Activated CD8-positive, alpha-beta T cell treated with anti-CD3 and anti-CD28 coated beads, Interleukin-2, amount 10 ng/mL, durations not matched to agents 7 days and 5 days (primary cell): Measurements from ENCODE around the gene PADI3. TPM values are rescaled to one million over a fixed set of nuclear protein-coding genes. Genes with fewer than 3 reads are reported as not detected.
"Not testable (repeated sequence)": the region's sequence is repeated elsewhere in the genome, so short reads cannot be mapped to it uniquely, and the experiment has no call there.

ENCODE experiments used
- ATAC-seq: fragments of 150-1000 bp; cut with Tn5 transposase; one replicate; pipeline ENCODE4 v1.10.0; 2021; ENCODE audit warnings: moderate library complexity
- CTCF ChIA-PET: fragments of 350-600 bp; sonication (Branson Sonifier 250); formaldehyde crosslinking; loops from one replicate; lab custom pipeline; 2021; ENCODE audit warnings: antibody characterized with exemption; lab: Charles Lee
- POLR2A ChIA-PET: fragments of 350-600 bp; sonication (Branson Sonifier 250); formaldehyde crosslinking; loops from one replicate; lab custom pipeline; 2021; ENCODE audit warnings: antibody characterized with exemption; lab: Charles Lee
- DNase-seq: peaks from one replicate; pipeline ENCODE4 v3.0.0-alpha.2; 2020
- H3K27ac Mint-ChIP-seq: one replicate; pipeline ENCODE4 v1.8.0; 2021; ENCODE audit warnings: mild to moderate bottlenecking, mixed read lengths
- H3K27me3 Mint-ChIP-seq: one replicate; pipeline ENCODE4 v1.8.0; 2021; ENCODE audit warnings: low read depth, mixed read lengths
- H3K36me3 Mint-ChIP-seq: one replicate; pipeline ENCODE4 v1.8.0; 2021; ENCODE audit warnings: low read depth, mixed read lengths
- H3K4me1 Mint-ChIP-seq: one replicate; pipeline ENCODE4 v1.8.0; 2021; ENCODE audit warnings: low read depth, mixed read lengths
- H3K4me3 Mint-ChIP-seq: one replicate; pipeline ENCODE4 v1.8.0; 2021; ENCODE audit warnings: mild to moderate bottlenecking, mixed read lengths
- H3K9me3 Mint-ChIP-seq: one replicate; pipeline ENCODE4 v1.8.0; 2022; ENCODE audit warnings: mixed read lengths; ENCODE audit not compliant: insufficient read depth
- total RNA-seq, 2 experiments: library from RNA; stranded (reverse); gene quantifications; one replicate each; pipeline ENCODE4 v1.2.3, GENCODE V29; 2021

PADI3 gene
- total RNA-seq, 2 experiments from 2014 or later, result not detected

DNA sequence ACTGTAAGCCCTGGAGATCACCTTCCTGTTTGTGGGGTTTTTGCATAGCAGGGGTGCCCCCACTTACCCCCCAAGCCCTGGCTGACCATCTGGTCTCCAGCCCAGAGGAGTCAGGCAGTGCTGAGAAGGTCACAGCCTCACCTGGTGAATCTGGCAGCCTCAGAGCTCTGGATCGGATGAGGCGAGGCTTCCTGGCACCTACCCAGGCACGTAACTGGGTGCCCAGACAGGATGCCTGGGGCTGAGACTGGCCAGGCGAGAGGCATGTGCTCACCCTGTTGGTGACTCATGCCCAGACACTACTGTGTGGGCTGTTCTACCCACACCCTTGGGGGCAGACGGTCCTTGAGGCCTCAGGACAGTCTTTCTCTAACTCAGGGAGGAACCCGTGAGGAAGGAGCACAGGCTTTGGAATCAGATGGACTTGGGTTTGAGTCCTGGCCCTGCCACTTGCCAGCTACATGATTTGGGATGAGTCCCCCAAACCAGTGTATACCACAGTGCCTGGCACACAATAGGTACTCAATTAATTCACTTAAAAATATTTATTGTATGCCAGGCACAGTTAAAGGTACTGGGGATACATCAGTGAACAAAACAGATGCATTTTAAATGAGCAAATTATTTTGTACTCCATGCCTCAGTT, 15.1 kb upstream of the PADI3 start:
- H3K27ac Mint-ChIP-seq, result no peak overlapping the region
- H3K4me3 Mint-ChIP-seq, result no peak overlapping the region
- H3K9me3 Mint-ChIP-seq, result no peaks in the 10 kb centered on the region
- ChIA-PET POLR2A (no interaction called here), CTCF (interaction anchor here (7.6 kb wide), 1 partner anchor 110 kb away, joined by 80 read pairs; no protein-coding TSS in a partner anchor)
- H3K27me3 Mint-ChIP-seq, result peaks cover 5% of the 10 kb centered on the region
- H3K4me1 Mint-ChIP-seq, result peaks cover 3% of the 10 kb centered on the region
- H3K36me3 Mint-ChIP-seq, result no peaks in the 10 kb centered on the region
- ATAC-seq (peak; percentile 16), DNase-seq (no peak)

DNA sequence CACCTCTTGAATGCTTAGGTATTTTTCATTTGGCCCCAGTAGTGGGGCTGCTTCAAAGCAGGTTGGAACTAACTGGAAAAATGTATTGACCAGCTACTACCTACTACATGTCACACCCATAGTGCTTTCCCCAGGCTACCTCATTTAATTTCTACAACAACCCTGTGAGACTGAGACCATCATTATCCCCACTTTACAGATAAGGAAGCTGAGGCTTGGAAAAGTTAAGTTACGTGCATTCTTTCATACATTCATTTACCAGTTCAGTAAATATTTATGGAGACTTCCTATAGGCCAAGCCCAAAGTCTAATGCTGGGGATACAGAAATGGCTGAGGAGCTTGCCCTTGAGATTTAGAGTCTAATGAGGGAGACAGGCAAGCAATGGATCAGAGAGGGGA, 14.5 kb upstream of the PADI3 start:
- peaks cover 3% of the 10 kb centered on the region for H3K4me1 Mint-ChIP-seq
- POLR2A ChIA-PET, result no interaction called here

DNA sequence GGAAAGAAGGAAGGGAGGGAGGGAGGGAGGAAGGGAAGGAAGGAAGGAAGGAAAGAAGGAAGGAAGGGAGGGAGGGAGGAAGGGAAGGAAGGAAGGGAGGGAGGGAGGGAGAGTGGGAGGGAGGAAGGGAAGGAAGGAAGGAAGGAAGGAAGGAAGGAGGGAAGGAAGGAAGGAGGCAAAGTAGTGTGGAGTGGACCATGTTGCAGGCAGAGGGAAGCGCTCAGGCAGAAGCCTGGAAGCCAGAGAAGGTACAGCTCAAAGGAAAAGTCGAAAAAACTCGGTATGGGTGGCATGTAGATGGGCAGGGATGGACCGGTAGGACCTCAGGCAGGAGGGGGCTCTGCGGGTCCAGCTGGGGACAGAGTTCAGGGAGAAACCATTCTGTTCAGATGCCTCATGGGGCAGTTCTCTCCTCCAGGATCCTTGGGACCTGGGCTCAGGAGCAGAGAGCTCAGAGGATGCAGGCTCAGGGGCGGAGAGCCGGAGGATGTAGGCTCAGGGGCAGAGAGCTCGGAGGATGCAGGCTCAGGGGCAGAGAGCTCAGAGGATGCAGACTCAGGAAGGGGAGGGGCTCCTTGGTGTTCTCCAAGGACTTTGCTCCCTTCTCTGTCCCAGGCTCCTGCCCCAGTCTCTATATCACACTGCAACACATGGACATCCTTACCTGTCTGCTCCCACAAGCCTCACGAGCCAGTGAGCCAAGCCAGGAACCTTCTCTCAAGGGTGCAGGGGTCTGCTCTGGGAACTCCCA, 13.6 kb upstream of the PADI3 start:
- CTCF ChIA-PET, result interaction anchor here (0.9 to 7.6 kb wide), 2 partner anchors 107 to 112 kb away, joined by 4 to 80 read pairs; no protein-coding TSS in a partner anchor
- no peak for ATAC-seq

More for the DNA sequence above, 14.5 kb upstream of the PADI3 start:
- H3K27ac Mint-ChIP-seq, result no peak overlapping the region
- H3K4me3 Mint-ChIP-seq, result no peak overlapping the region
- CTCF ChIA-PET, result interaction anchor here (7.6 kb wide), 1 partner anchor 111 kb away, joined by 80 read pairs; no protein-coding TSS in a partner anchor
- H3K9me3 Mint-ChIP-seq, result no peaks in the 10 kb centered on the region
- no peaks in the 10 kb centered on the region for H3K36me3 Mint-ChIP-seq
- H3K27me3 Mint-ChIP-seq, result peaks cover 5% of the 10 kb centered on the region
- DNase-seq (no peak), ATAC-seq (no peak)

DNA sequence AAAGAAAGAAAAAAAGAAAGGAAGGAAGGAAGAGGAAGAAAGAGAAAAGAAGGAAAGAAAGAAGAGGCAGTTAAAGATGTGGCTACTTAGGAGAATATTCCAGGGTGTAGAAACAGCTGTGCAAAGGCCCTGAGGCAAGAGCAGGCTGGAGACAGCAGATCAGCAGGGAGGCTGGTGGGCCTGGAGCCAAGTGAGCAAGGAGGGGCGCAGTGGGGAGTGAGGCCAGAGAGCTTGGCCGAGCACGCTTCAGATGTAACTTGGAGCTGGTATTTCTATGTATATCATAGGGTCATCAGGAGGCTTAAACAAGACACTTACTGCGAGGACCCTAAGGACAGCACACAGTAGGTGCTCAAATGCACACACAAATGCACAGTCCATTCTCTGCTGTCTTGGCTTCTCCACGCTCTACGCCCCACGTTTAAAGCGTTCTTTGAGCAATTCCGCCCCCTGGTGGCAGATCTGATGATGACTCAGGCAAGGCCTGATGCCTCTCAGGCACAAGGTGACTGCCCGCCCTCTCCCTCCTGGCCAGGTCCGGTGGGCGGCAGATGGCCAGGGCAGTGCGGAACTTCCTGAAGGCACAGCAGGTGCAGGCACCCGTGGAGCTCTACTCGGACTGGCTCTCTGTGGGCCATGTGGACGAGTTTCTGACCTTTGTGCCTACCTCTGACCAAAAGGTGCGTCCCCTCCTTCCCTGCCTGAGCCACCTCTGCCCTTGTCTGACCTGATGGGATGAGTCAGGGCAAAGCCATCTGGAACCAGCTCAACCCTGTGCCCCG, 11.9 kb upstream of the PADI3 start:
- Mint-ChIP-seq H3K27ac (no peak overlapping the region), H3K9me3 (no peaks in the 10 kb centered on the region), H3K4me1 (peaks cover 3% of the 10 kb centered on the region), H3K4me3 (no peak overlapping the region), H3K36me3 (no peaks in the 10 kb centered on the region), H3K27me3 (peaks cover 5% of the 10 kb centered on the region)
- POLR2A ChIA-PET, result no interaction called here
- CTCF ChIA-PET, result interaction anchor here (0.6 to 7.6 kb wide), 12 partner anchors 9 to 276 kb away, joined by 3 to 80 read pairs (median 4); partner anchors contain the start of gene PADI3
- ATAC-seq, result peak; percentile 87
- peak; percentile 91 for DNase-seq

More for the DNA sequence above, 13.6 kb upstream of the PADI3 start:
- Mint-ChIP-seq H3K27me3 (peaks cover 5% of the 10 kb centered on the region), H3K4me1 (peaks cover 3% of the 10 kb centered on the region), H3K36me3 (no peaks in the 10 kb centered on the region), H3K27ac (no peak overlapping the region), H3K4me3 (no peak overlapping the region), H3K9me3 (no peaks in the 10 kb centered on the region)
- POLR2A ChIA-PET, result no interaction called here
- no peak for DNase-seq

DNA sequence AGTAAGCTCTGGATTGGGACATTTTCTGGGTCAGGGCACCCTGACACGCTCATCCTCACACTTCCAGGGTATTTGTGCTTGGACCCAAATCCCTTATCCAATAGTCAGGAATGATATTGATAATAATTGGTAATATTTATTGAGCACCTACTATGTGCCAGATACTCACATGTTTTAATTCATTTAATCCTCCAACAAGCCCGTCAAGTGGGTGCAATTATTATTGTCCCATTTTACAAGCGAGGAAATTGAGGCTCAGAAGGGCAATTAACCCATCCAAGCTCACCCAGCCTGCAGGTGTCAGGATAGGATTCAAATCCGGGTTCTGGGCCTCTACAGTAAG, 11.4 kb upstream of the PADI3 start:
- Mint-ChIP-seq H3K36me3 (no peaks in the 10 kb centered on the region), H3K9me3 (no peaks in the 10 kb centered on the region), H3K27me3 (peaks cover 5% of the 10 kb centered on the region), H3K4me3 (no peak overlapping the region), H3K4me1 (peaks cover 3% of the 10 kb centered on the region), H3K27ac (no peak overlapping the region)
- ATAC-seq (no peak), DNase-seq (no peak)
- POLR2A ChIA-PET, result no interaction called here
- CTCF ChIA-PET, result interaction anchor here (0.8 to 7.6 kb wide), 7 partner anchors 12 to 276 kb away, joined by 3 to 80 read pairs (median 4); partner anchors contain the start of gene PADI3

DNA sequence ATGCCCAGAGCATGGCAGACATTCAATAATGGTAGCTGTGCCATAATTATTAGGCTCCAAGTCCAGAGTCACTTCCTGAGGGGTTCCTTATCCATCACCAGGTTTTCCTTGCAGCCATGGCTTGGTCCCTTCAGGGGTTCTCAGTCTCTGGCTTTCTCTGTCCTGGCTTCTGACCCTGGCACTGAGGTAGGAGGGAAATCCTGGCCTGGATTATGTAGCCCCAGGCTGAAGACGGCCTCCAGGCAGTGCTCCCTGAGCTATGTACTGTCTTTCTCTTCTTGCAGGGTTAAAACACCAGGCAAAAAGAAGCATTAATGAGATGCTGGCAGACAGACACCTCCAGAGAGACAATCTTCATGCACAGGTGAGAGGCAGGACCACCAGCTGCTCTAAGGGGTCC, 9.5 kb upstream of the PADI3 start:
- DNase-seq (no peak), ATAC-seq (no peak)
- POLR2A ChIA-PET, result no interaction called here
- Mint-ChIP-seq H3K9me3 (no peaks in the 10 kb centered on the region), H3K27ac (no peak overlapping the region), H3K4me1 (no peaks in the 10 kb centered on the region), H3K27me3 (no peaks in the 10 kb centered on the region), H3K36me3 (no peaks in the 10 kb centered on the region), H3K4me3 (no peak overlapping the region)
- CTCF ChIA-PET, result interaction anchor here (7.6 kb wide), 1 partner anchor 116 kb away, joined by 80 read pairs; no protein-coding TSS in a partner anchor

DNA sequence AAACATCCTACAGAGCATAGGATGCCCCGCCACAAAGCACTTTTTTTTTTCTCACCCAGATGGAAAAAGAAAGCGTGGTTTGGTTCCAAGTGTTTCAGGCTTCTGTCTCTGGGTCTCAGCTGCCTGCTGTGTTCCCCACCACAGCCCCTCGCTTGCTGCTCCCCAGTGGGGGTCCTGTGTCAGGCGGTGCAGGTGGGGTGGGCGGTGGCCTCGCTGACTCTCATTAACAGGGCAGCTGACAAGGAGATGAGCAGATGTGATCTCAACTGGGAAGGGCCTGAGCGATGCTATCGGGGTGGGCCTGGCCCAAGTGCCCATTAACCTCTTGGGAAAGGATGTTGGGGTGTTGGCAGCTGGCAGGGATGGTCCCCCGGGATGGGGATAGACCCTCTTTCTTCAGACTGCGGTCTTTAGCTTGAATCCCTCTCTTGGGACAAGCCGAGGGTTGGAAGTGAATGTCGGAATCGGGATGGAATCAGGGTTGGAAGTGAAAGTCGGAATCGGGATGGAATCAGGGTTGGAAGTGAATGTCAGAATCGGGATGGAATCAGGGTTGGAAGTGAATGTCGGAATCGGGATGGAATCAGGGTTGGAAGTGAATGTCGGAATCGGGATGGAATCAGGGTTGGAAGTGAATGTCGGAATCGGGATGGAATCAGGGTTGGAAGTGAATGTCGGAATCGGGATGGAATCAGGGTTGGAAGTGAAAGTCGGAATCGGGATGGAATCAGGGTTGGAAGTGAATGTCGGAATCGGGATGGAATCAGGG, 7.7 kb upstream of the PADI3 start:
- not testable (repeated sequence) for H3K4me3 Mint-ChIP-seq, ATAC-seq, H3K4me1 Mint-ChIP-seq, DNase-seq, H3K9me3 Mint-ChIP-seq, H3K27me3 Mint-ChIP-seq, H3K27ac Mint-ChIP-seq, H3K36me3 Mint-ChIP-seq
- POLR2A ChIA-PET, result interaction anchor here (0.6 kb wide), 1 partner anchor 41 kb away, joined by 3 read pairs; no protein-coding TSS in a partner anchor
- CTCF ChIA-PET, result interaction anchor here (1.4 kb wide), 1 partner anchor 116 kb away, joined by 3 read pairs; no protein-coding TSS in a partner anchor

DNA sequence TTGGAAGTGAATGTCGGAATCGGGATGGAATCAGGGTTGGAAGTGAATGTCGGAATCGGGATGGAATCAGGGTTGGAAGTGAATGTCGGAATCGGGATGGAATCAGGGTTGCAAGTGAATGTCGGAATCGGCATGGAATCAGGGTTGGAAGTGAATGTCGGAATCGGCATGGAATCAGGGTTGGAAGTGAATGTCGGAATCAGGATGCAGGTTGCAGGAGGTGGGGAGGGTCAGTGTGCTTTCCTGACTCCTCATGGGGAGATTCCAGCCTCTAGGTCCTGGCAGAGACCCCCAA, 7.2 kb upstream of the PADI3 start:
- POLR2A ChIA-PET, H3K9me3 Mint-ChIP-seq, H3K4me1 Mint-ChIP-seq, H3K4me3 Mint-ChIP-seq, H3K27ac Mint-ChIP-seq, DNase-seq, H3K27me3 Mint-ChIP-seq, H3K36me3 Mint-ChIP-seq, ATAC-seq: not testable (repeated sequence)
- CTCF ChIA-PET, result interaction anchor here (1.4 kb wide), 1 partner anchor 117 kb away, joined by 3 read pairs; no protein-coding TSS in a partner anchor

DNA sequence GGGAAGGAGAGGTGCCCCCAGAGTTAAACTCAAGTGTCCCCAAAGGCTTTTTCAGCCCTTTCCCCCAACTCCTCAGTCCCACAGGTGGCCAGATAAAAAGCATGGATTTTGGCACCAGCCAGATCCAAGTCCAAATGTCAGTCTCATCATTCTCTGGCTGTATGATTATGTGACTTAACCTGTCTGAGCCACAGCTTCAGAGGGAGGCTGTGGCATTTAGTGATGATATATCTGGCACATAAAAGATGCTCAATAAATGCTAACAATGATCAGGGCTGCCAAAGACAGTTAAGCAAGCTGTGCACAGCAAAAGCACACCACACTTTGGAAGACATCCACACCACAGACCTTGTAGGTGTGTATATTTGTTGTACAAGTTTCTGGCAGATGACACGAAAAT, 5.6 kb upstream of the PADI3 start:
- H3K9me3 Mint-ChIP-seq, result no peaks in the 10 kb centered on the region
- H3K4me1 Mint-ChIP-seq, result no peaks in the 10 kb centered on the region
- H3K36me3 Mint-ChIP-seq, result no peaks in the 10 kb centered on the region
- H3K4me3 Mint-ChIP-seq, result no peak overlapping the region
- no peaks in the 10 kb centered on the region for H3K27me3 Mint-ChIP-seq
- no peak for DNase-seq
- no peak for ATAC-seq
- no peak overlapping the region for H3K27ac Mint-ChIP-seq
- ChIA-PET POLR2A (no interaction called here), CTCF (no interaction called here)

DNA sequence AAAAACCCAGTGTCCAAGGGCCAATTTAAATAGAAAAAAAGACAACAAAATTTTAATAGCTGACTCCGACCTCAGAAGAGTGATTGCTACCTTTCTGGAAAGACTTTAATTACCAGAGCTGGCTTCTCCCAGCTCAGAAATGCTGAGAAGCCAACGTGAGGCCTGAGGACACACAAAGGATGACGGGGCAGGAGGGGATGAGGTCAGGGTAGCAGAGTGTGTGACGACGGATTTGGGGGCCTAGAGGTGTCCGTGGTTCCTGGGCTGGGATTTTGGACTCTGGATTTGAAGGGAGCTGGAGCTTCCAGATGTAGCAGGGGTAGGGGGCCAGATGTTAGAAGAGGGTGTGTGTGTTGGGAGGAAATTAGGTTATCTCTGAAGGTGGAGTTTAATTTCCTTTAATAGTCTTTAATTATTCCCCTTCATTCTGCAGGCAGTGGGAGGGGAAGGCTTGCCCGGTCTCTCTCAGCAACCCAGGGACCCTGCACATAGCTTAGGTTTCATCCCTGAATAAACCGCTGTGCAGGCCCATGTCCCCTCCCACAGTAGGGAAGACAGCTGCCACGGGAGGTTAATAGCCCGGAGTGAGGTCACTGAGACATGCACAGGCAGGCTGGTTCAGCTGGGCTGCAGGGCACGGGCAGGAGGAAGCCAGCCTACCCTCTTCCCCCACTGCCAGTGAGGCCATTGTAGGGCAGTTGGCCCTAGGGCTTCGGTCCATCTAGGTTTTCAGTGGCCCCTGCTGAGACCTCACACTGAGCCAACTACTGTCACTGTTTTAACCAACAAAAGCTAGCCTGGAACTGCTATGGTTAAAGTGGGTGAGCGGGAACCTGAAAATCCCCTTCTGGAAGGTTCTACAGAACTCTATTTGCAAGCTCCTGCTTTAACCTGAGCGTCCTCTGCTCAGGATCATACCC, 3.8 kb upstream of the PADI3 start:
- no peaks in the 10 kb centered on the region for H3K9me3 Mint-ChIP-seq
- no peak overlapping the region for H3K27ac Mint-ChIP-seq
- no peaks in the 10 kb centered on the region for H3K4me1 Mint-ChIP-seq
- DNase-seq (no peak), ATAC-seq (no peak)
- CTCF ChIA-PET, result interaction anchor here (1.7 to 1.8 kb wide), 2 partner anchors 9 to 119 kb away, joined by 4 to 7 read pairs; no protein-coding TSS in a partner anchor
- no peaks in the 10 kb centered on the region for H3K27me3 Mint-ChIP-seq
- POLR2A ChIA-PET, result no interaction called here
- no peaks in the 10 kb centered on the region for H3K36me3 Mint-ChIP-seq
- no peak overlapping the region for H3K4me3 Mint-ChIP-seq
